ENCODE data around the gene GNB4.

GNB4 gene

DNA sequence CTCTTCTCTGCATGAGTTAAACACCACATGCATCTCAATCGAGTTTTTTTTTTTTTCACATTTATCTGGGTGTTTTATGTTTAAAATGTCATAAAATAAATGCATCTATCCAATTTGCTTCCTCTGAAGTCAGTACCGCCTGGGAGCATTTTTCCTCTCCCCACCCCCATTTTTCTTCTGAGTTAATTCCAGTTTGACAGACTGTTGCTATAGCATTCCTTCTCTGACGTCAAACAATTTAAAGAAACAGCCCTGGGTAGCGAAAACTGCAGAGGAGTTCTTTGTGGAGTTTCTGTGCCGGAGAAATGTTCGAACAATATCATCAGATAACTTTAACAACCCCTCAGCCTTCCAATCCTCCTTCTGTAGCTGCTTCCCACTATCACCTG, 900 bp upstream of the GNB4 start:
- no peaks in the 10 kb centered on the region for H3K9me3 ChIP-seq (ENCODE audit: insufficient read depth, low read length)
- no peak for TF ChIP-seq EZH2phosphoT487 (IDR thresholded peaks at IDR 0.05; ENCODE audit: low read depth)
- TF ChIP-seq, protein P1, sequence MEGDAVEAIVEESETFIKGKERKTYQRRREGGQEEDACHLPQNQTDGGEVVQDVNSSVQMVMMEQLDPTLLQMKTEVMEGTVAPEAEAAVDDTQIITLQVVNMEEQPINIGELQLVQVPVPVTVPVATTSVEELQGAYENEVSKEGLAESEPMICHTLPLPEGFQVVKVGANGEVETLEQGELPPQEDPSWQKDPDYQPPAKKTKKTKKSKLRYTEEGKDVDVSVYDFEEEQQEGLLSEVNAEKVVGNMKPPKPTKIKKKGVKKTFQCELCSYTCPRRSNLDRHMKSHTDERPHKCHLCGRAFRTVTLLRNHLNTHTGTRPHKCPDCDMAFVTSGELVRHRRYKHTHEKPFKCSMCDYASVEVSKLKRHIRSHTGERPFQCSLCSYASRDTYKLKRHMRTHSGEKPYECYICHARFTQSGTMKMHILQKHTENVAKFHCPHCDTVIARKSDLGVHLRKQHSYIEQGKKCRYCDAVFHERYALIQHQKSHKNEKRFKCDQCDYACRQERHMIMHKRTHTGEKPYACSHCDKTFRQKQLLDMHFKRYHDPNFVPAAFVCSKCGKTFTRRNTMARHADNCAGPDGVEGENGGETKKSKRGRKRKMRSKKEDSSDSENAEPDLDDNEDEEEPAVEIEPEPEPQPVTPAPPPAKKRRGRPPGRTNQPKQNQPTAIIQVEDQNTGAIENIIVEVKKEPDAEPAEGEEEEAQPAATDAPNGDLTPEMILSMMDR (IDR thresholded peaks at IDR 0.05; ENCODE audit: low read depth, low read length): no peak
- H3K79me2 ChIP-seq (ENCODE audit: low read length): no peaks in the 10 kb centered on the region
- H3K4me1 ChIP-seq (ENCODE audit: low read length): peaks cover 35% of the 10 kb centered on the region
- H3K27ac ChIP-seq (ENCODE audit: low read length): no peak overlapping the region
- peaks cover 36% of the 10 kb centered on the region for H3K27me3 ChIP-seq (ENCODE audit: low read depth, low read length)
- H3K4me3 ChIP-seq (ENCODE audit: low read length): no peak overlapping the region
- no peak overlapping the region for H3K9ac ChIP-seq (ENCODE audit: low read length)
- H3K4me2 ChIP-seq (ENCODE audit: low read length): no peak overlapping the region
- no peaks in the 10 kb centered on the region for H4K20me1 ChIP-seq (ENCODE audit: insufficient read depth, low read length)
- H3K36me3 ChIP-seq (replicated peaks; ENCODE audit: low read depth, low read length): no peaks in the 10 kb centered on the region
- no peak overlapping the region for H2AFZ ChIP-seq (ENCODE audit: low read depth, low read length)

DNA sequence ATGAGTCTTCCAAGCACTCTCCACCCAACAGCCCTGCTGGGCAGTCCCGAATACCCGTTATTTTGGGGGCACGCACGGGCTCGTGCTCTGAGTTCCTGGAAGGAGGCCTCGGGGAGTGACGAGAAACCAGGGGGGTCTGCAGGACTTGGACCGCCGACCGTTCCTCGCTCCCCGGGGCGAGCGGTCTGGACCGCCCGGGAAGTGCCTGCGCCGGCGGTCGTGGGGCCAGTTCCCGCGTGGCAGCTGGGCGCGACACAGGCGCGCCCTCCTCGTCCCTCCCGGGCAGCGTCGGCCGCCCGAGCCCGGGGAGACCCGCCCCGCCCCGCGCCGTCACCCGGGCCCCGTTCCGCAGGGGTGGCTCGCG, 387 bp downstream of the GNB4 start:
- Histone ChIP-seq H3K9ac (ENCODE audit: low read length) (peak overlapping the region; percentile 46), H4K20me1 (ENCODE audit: insufficient read depth, low read length) (no peaks in the 10 kb centered on the region), H3K36me3 (replicated peaks; ENCODE audit: low read depth, low read length) (no peaks in the 10 kb centered on the region), H3K4me2 (ENCODE audit: low read length) (peak overlapping the region; percentile 58), H3K4me1 (ENCODE audit: low read length) (peaks cover 35% of the 10 kb centered on the region), H3K9me3 (ENCODE audit: insufficient read depth, low read length) (no peaks in the 10 kb centered on the region), H2AFZ (ENCODE audit: low read depth, low read length) (peak overlapping the region; percentile 15; the same call in 1 of the 2 replicates), H3K4me3 (ENCODE audit: low read length) (peak overlapping the region; percentile 76), H3K27me3 (ENCODE audit: low read depth, low read length) (peaks cover 34% of the 10 kb centered on the region), H3K79me2 (ENCODE audit: low read length) (no peaks in the 10 kb centered on the region), H3K27ac (ENCODE audit: low read length) (no peak overlapping the region)
- no peak for TF ChIP-seq EZH2phosphoT487 (IDR thresholded peaks at IDR 0.05; ENCODE audit: low read depth)
- TF ChIP-seq, protein P1 (IDR thresholded peaks at IDR 0.05; ENCODE audit: low read depth, low read length): no peak

DNA sequence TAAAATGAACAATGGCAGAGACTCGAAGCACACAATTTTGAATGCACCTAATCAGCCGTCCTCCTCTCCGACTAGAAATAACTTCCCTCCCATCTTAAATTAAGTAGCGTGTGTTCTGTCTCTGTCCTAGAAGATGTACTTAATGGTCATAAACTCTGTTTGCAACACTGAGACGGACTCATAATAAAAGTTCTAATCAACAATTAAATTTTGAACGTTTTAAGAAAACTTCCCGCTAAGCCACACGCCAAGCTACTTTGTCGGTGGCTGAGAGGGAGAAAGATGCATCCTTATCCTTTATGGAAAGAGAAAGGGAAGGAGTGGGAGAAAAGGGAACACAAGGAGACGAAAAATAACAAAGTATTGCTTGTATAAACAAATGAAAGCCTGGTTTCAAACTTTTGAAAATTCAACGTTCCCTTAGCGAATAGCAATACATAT, 989 bp downstream of the GNB4 start:
- Histone ChIP-seq H2AFZ (ENCODE audit: low read depth, low read length) (peak overlapping the region; percentile 15; the same call in 1 of the 2 replicates), H3K36me3 (replicated peaks; ENCODE audit: low read depth, low read length) (no peaks in the 10 kb centered on the region), H3K79me2 (ENCODE audit: low read length) (no peaks in the 10 kb centered on the region), H3K9ac (ENCODE audit: low read length) (peak overlapping the region; percentile 46), H4K20me1 (ENCODE audit: insufficient read depth, low read length) (no peaks in the 10 kb centered on the region), H3K27ac (ENCODE audit: low read length) (no peak overlapping the region), H3K4me1 (ENCODE audit: low read length) (peaks cover 29% of the 10 kb centered on the region), H3K4me2 (ENCODE audit: low read length) (peak overlapping the region; percentile 58), H3K27me3 (ENCODE audit: low read depth, low read length) (peaks cover 33% of the 10 kb centered on the region), H3K9me3 (ENCODE audit: insufficient read depth, low read length) (no peaks in the 10 kb centered on the region), H3K4me3 (ENCODE audit: low read length) (peak overlapping the region; percentile 76)
- no peak for TF ChIP-seq EZH2phosphoT487 (IDR thresholded peaks at IDR 0.05; ENCODE audit: low read depth)
- TF ChIP-seq, protein P1 (IDR thresholded peaks at IDR 0.05; ENCODE audit: low read depth, low read length): no peak

DNA sequence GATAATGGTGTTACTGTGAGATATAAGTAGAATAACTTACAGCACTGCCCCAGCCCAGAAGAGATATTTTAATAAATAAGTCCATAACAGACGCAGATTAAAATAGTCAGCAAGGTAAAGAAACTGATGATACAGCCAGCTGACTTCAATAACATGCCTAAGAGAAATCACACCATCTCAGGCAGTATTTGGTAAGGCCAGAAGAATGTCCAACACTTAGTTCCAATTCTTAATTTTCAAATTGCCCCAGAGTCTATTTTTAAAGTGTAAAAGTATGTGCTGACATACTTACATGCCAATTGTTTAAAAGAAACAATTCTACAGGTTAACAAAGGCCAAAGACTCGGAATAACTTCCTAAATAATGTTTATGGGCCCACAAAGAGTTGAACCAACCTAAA, 1.6 kb downstream of the GNB4 start:
- Histone ChIP-seq H2AFZ (ENCODE audit: low read depth, low read length) (no peak overlapping the region), H3K4me2 (ENCODE audit: low read length) (peak overlapping the region; percentile 58)

More for the DNA sequence above, 1.6 kb downstream of the GNB4 start:
- H3K27ac ChIP-seq (ENCODE audit: low read length): no peak overlapping the region
- TF ChIP-seq, protein P1 (IDR thresholded peaks at IDR 0.05; ENCODE audit: low read depth, low read length): no peak
- no peak for TF ChIP-seq EZH2phosphoT487 (IDR thresholded peaks at IDR 0.05; ENCODE audit: low read depth)
- no peaks in the 10 kb centered on the region for H4K20me1 ChIP-seq (ENCODE audit: insufficient read depth, low read length)
- peak overlapping the region; percentile 76 for H3K4me3 ChIP-seq (ENCODE audit: low read length)
- H3K9me3 ChIP-seq (ENCODE audit: insufficient read depth, low read length): no peaks in the 10 kb centered on the region
- H3K4me1 ChIP-seq (ENCODE audit: low read length): peaks cover 24% of the 10 kb centered on the region
- no peaks in the 10 kb centered on the region for H3K79me2 ChIP-seq (ENCODE audit: low read length)
- 0 out of 2 replicates have a peak overlapping the region, but pooled peaks have one; percentile 46 for H3K9ac ChIP-seq (ENCODE audit: low read length)
- H3K27me3 ChIP-seq (ENCODE audit: low read depth, low read length): peaks cover 28% of the 10 kb centered on the region
- H3K36me3 ChIP-seq (replicated peaks; ENCODE audit: low read depth, low read length): no peaks in the 10 kb centered on the region
